ENCODE results near the gene IFFO2.

The IFFO2 gene

DNA sequence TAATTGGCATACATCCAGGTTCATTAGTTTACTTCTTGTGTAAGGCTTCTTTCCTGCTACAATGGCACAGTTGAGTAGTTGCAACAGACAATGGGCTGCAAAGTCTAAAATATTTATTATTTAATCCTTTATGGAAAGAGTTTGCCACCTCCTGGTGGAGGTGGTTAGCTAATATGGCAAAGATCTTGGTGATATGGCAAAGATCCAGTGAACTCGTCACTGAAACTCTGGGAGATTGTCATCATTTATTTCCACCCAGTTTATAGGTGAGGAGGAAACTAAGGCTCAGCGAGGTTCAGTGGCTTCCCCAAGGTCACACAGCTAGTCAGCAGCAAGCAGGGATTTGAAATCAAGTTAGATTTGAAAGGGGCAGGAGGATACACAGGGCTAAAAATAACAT, 16.1 kb upstream of the IFFO2 start:
- no peak for DNase-seq (ENCODE audit: low read depth)

DNA sequence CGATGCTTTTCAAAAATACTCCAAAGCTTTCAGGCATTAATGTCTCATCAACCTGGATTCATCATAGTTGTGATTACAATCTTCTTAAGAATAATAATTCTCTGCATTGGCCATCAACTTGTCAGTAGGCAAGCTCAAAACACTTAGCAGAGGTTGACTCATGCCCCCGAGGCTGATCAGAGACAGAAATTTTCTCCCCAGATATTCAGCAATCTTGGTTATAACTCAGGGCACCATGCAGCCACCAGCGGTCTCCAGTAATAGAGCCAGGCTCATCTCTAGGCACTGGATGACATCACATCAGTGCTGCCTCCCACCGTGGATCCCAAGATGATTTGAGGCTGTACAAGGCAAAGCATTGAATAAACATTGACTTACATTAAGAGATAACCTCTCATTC, 14.3 kb upstream of the IFFO2 start:
- no peak for DNase-seq (ENCODE audit: low read depth)

DNA sequence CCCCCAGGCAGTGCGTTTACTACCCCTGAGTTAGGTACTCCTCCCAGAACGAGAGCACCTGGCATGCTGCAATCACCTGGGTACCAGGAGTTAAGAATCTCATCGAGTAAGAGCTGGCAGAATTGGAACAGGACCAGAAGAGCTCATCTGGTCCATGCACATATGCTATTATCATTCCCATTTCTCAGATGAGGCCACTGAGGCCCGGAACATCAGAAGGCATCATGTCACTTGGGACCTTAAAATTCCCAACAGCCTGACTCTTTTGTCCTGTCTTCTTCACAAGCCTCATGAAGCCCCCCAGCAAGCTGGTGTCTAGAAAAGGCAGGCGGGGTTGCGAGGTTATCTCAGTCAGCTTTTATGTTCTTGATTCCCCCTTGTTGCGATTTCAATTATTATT, 13.9 kb upstream of the IFFO2 start:
- no peak for DNase-seq (ENCODE audit: low read depth)

DNA sequence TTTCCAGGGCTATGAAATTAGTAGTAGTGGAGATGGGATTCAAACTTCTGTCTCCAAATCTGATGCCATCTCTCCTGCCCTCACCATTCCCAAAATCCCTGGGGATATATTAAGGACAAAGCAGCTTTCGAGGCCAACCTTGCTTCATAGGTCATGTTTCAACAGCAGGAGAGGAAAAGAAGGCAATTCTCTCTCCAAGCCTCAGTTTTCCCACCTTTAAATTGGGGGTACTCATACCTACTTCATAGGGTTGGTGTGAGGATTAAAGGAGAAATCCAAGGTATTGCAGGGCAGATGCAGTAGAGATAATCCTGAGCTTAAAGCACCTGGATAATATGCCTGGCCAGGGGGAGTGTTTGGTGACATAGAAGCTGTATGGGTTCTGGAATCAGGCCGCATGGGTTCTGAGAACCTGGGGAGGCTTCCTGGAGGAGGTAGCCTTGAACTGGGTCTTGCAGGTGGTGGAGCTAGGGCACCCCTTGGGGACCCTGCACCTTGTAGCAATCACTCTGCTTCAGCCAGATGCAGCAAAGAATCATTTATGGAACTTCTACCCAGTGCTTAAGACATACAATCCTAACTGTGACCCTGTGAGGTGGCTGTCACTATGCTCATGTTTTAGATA, 10.7 kb upstream of the IFFO2 start:
- no peak for DNase-seq (ENCODE audit: low read depth)

DNA sequence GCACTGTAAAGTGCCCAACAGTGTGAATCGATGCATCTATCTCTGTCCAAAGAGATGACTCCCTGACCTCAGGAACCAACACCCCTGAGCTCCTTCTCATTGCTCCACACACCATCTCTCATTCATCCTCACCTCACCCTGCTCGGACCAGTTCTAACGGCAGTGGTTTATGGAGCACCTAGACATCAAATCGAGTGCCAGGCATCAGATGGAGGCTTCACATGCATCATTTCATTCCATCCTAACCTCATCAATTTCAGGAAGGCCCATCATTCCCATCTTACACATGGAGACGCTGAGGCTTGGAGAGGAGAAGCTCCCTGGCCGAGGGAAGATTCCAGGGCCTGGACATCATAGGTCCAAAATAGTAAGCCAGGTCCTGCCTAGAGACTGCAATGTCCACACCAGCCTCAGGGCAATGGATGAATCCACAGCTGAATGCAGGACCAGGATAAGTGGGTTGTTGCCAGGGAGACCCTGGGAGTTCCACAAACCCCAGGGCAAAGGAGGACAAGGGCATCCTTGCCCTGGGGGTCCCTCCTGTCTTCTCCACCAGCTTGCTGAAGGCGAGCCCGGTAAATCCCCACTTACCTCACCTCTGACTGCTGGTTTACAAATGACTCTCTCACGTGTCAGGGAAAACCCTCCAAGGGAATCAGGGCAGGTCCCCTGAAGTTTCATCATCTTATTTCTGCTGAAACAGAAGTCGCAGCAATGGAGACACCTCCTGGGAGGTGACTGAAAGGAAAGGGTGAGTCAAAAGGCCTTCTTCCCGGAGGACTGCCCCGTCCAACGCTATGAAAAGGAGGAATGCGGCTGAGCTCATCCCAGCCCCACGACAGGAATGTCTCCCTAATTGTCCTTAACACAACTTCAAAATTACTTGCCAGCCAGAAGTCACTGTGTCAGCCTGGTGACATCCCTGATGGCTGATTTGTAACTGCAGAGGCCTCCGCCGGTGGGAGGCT, 9.0 kb upstream of the IFFO2 start:
- no peak for DNase-seq (ENCODE audit: low read depth)

DNA sequence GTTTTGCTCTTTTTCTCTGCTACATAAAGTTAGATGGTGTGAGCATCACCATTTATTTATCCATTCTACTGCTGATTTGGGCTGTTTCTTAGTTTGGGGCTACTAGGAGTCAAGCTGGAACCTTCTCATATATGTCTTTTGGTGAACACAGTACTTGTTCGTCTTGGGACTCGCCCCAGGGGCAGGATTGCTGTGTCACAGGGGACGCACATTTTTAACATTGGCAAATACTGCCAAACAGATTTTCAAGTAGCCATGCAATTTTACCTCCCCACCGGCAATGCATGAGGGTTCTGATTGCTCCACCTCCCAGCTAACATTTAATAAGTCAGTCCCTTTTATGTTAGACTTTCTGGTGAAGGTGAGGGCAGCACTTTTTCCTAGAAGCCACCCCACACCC, 7.5 kb upstream of the IFFO2 start:
- DNase-seq (ENCODE audit: low read depth): no peak

DNA sequence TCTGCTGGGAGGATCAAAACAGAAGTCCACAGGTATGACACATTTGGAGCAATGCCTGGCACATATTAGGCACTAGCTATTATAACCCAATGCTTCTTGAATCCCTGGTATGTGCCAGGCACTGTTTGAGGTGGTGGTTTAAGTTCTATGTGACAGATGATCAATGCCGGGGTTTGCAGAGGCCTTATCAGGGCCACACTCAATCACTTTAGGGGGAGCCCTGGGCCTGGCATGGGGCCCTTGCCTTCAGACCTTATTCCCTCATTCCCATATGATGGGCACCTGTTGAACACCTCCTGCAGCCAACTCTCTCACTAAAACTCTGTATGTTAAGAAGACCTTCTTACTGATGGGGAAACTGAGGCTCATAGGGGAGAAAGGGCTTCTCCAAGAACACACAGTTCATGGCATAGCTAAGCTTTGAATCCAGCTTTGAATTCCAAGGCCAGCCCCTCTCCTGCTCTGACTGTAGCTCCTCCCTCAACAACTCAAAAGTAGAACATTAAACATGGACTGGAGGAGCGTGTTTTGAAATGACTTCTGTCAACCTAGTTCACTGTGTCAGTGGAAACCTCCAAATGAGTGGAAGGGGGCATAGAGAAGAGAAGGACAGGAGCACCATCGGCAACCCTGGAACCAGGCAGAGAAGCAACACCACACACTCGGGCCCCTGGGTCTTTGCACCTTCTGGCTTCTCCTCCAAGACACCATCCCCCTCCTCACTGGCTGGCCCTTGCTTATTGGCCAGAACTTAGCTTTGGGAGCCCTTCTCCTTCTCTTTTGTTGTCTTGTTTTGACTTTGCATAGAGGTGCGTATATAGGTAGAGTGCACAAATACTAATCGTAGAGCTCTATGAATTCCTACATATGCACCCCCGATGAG, 6.6 kb upstream of the IFFO2 start:
- DNase-seq (ENCODE audit: low read depth): no peak

DNA sequence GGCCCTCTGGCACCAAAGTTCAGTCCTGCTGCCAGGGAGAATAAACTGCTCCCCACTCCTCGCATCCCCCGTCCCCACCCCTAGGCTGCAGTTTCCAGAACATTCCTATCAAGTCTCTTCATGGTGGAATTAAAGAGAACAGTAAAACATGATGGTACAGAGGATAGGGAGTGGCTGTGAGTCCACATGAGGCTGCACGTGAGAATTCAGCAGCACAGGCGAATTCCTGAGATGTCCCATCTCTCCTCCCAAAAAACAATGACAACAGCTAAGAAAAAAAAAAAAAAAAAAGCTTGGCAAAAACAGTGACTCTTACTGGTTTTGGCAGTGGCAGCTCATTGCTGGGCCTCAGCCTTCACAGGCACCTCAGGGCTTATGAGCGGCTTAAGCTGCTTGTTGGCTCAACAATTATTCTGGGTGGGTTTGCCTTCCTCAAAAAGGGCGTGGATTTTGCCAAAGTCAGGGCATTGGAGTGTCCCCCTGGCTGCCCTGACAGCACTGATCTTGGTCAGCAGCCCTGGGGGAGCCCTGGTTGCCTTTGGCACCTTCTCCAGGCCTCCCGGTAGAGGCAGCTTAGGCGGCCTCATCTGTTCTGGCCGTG, 5.7 kb upstream of the IFFO2 start:
- DNase-seq (ENCODE audit: low read depth): no peak

DNA sequence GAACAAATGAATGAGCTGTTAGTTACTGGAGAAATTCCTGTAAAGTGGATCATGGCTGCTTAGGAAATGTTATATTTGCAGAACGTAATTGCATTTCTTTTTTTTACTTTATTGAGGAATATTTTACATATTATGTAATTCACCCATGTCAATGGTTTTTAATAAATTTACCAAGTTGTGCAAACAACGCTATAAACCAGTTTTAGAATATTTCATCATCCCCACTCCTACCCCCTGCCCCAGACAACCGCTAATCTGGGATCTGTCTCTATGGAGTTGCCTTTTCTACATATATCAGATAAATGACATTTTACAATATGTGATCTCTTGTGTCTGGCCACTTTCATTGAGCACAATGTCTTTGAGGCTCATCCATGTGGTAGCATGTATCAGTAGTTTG, 4.3 kb upstream of the IFFO2 start:
- no peak for DNase-seq (ENCODE audit: low read depth)

DNA sequence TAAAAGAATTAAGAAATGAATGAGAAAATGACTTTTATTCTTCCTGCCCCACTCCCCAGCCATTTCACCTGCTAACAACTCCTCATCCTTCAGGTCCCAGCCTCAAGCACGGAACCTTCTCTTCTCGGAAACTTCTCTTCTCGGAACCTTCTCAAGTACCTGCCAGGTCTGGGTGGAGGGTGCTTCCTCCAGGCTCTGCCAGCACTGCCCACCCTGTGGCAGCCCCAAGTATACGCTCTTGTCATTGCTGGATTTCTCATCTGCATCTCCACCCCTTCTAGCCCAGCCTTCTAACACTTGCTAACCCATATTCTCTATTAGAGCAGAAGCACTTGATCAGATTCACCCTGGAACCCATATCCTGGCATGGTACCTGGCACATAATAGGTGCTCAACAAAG, 3.9 kb upstream of the IFFO2 start:
- DNase-seq (ENCODE audit: low read depth): no peak

DNA sequence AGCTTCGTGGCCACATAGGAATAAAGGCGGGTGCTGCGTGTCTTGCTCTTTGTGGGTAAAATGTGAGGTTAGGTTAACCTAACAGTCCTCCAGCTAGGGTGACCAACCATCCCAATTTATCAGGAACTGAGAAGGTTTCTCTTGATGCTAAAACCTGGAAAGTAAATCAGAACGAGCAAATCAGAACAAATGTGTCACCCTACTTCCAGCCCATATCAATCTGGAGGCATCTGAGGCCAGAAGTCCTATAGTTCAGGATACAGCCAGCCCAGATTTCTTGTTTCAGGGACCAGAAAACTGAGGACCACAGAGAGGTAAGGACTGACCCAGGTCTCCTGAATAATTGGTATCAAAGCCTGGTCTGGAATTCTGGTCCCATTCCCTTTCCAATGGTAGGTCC, 3.1 kb upstream of the IFFO2 start:
- DNase-seq (ENCODE audit: low read depth): no peak

DNA sequence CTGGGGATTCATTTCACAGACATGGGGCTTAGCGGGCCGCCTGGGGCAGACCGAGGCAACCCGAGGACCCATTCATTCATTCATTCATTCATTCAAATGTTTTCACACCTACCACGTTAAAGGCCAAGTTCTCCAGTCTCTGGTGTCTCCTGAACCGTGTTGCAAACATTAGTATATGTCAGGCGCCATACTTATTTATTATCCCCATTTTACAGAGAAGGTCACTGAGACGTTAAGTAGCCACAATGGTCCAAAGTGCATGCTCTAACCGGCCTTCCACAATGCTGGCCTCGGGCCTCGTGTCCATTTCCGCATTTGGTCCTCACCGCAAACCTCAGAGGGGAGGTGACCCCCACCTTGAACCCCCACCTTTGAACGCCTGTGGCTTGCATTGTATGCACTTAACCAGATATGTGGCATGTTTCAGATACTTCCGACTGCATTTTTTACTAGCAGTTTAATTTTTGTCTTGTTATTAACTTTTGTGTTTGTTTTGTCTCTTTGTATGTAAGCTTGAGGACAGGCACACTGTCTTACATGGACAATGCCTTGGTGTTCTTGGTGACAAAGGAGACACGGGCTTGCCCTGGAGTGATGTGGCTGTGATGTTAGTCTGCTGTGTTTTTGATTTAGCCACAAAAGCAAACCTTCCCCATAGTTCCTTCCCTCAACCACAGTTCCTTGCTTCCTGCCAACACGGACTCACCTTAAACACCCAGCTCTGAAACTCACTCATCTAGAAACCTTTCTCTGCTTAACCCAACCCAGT, 1.2 kb upstream of the IFFO2 start:
- DNase-seq (ENCODE audit: low read depth): no peak

DNA sequence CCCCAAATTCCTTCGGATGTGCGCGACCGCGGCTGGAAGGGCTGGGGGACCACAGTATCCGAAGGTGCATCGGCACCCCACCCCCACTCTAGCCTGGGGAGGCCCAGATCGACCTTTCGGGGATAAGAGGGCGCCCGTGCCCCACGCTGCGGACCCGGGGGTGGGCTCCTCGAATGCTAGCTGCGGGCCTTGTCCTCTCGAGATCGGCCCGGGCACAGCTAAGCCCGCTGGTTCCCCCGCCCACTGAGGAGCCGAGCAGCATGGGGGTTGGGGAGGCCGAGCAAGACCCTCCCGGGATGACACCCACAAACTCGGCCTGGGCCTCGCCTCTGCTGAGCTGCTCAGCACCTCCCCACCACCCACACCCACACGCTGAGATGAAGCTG, 653 bp upstream of the IFFO2 start:
- DNase-seq (ENCODE audit: low read depth): no peak

DNA sequence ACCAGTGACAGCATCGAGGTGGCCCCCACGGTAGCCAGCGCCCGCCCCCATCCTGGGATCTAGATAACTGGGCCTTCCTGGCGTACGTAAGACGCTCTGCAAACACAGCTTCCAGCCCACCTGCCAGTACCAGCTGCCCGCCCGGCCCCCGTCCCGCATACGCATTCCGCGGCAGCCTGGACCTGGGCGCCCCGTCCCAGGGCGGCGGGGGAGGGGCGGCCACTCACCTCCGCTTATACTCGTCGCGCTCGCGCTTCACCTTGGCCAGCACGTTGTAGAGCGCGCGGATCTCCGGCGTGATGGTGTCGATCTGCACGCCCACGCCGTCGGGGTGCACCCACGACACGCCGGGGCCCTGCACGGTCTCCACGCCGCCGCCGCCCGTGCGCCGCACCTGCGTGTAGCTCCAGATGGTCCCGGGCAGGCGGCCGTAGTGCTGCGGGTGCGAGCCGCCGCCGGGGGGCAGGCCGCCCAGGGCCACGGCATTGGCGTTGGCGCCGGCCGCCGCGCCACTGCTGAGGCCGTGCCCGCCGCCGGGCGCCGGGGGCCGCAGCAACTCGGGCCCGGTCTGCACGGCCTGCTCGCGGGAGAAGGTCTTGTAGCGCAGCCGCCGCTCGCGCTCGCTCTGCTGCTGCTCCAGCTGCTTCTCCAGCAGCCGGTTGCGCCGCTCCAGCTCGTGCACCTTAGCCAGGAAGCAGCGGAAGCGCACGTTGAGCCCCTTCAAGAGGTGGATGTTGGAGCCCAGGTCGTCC, 859 bp downstream of the IFFO2 start:
- peak; percentile 23 for DNase-seq (ENCODE audit: low read depth)

DNA sequence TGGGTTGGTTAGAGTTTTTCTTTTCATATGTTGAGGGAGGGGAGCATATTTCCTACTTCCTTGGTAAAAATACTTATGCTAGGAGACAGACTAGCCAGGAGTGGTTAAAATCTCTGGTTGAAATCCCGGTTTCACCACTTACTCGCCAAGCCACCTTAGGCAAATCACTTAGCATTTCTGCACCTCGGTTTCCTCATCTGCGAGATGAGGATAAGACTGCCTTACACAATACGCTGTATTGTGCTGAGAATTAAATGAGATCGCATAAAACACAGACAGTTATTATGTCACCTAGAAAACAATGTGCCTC, 1.4 kb downstream of the IFFO2 start:
- no peak for DNase-seq (ENCODE audit: low read depth)

DNA sequence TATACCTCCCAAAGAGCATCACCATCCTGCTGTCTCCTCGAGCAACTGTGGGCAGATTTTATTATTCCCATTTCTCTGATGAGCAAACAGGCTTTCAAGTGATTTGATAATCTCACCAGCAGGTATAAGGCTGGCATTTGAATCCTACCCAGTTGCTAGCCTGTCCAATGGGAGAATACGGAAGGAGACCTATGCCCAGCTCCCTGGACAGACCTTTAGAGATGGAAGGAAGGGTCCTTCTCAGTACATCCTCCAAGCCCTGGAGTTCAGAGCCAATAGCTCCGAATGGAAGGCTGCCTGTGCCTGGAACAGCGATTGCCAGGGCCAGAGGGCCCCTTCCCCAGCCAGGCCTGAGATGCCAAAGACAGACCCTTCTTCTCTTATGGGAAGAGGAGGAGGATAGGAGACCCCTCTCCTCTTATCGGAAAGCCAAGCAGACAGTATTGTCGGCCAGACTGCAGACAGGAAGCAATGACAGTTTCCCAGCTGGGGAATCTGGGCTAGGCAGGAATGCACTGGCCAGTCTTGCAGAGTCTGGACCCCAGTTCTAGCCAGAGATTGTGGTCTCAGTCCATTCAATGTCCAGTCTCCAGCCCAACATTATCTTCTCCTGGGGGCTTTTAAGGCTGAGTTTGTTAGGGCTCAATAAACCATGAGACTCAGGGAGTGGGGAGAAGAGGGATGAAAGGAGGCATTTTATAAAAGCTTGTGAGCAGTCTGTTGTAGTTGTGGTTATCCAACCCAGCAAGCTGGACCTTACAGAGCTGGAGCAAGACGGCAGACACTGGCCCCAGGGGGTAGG, 2.0 kb downstream of the IFFO2 start:
- DNase-seq (ENCODE audit: low read depth): no peak

DNA sequence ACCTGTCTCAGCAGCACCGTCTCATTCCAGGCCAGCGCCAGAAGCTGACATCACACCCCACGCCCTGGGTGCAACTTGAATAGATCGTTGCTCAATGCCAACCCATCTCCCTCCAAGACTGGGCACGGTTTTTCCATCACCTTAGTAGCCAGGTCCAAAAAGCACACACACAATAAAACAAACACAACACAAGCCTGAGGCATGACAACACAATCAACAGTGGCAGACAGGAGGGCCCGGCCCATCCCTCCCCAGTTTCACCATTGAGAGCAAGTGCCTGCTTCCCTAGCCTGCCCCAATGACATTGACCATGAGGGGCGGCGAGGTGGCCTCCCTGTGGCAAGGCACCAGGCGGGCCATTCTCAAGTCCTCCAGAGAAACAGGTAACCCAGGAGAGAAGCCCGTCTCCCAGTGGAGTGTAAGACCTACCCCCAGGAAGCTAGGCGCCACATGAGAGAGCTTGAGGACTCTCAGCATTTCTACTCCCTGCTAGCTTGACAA, 2.7 kb downstream of the IFFO2 start:
- DNase-seq (ENCODE audit: low read depth): no peak

DNA sequence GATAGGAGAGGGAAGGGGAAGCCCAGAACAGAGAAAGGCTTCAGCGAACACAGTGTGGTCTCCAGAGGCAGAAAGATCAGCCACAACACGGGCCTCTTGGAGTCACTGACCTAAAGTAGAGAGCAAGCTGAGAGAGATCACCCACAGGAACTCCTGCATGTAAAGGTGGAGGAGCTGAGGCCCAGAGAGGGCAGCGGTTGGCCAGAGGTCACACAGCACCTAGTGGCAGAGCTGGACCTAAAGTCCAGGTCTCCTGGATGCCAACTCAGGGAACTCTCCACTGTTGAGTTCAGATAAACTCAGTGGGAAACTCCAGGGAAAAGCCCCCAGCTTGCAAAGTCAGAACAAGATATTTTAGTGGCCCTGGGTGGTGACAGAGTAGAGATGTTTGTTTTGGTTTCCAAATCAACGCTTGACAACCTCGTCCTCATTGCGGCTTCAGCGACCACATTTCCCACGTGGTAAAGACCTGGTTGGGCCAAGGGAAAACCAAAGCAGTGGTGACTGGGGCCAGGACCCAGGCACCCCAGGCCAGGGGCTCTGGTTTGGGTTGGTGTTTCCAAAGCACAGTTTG, 4.6 kb downstream of the IFFO2 start:
- DNase-seq (ENCODE audit: low read depth): peak; percentile 54

DNA sequence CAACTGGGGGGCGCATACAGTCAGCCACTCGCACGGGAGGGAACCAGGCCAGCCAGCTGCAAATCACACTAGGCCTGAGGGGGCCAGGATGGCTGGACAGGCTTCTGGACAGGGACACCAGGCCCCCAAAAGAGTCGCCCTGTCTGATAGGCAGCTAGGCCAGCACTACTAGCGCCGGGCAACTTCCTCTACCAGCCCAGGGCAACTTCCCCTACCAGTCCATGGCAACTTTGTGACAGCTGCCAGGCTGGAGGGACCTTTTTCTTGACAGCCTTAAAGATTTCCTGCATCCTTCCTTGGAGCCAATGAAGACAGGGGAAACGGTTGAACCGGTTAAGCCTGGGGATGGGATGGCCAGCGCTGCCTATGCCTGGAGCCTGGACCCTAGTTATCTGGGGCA, 5.1 kb downstream of the IFFO2 start:
- DNase-seq (ENCODE audit: low read depth): no peak

All from stimulated activated CD8-positive, alpha-beta memory T cell treated with anti-CD3 and anti-CD28 coated beads, Interleukin-15, amount 100 ng/mL, for 1 hour (primary cell).